ENCODE data around the gene IGFBP1. TPM values are rescaled to one million over a fixed set of nuclear protein-coding genes. Genes with fewer than 3 reads are reported as not detected.

The IGFBP1 gene
- 0.23 TPM for total RNA-seq

DNA sequence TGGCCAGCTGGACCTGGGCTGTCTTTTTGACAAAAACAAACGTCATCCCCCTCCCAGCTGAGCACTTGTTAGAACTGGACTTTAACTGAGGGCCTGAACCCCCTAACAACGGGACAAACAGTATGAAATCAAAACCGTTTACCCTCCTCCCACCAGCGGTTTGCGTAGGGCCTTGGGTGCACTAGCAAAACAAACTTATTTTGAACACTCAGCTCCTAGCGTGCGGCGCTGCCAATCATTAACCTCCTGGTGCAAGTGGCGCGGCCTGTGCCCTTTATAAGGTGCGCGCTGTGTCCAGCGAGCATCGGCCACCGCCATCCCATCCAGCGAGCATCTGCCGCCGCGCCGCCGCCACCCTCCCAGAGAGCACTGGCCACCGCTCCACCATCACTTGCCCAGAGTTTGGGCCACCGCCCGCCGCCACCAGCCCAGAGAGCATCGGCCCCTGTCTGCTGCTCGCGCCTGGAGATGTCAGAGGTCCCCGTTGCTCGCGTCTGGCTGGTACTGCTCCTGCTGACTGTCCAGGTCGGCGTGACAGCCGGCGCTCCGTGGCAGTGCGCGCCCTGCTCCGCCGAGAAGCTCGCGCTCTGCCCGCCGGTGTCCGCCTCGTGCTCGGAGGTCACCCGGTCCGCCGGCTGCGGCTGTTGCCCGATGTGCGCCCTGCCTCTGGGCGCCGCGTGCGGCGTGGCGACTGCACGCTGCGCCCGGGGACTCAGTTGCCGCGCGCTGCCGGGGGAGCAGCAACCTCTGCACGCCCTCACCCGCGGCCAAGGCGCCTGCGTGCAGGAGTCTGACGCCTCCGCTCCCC is at the start of gene IGFBP1:
Gene IGFBP1 (plus strand): TSS at position 304 of the 808 bp plus-strand sequence. CDS start 165 bp downstream, at position 469.

DNA sequence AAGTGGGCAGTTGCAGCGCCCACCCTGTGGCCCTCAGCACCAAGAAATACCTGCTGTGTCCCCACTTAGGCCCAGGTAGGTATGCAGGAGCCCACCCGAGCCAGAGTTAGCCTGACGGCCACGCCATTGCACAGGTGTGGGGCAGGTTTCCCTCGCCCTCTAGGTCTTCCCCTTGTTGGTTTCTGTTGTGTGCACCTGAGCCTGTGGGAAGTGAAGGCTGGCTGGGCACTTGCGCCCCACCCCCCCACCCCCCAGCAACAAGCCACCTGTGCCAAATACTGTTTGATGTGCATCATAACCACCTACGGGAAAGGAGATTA is 15.3 kb upstream of the IGFBP1 start, which contains the start of gene CCDC201:
Gene CCDC201 (minus strand): TSS at position 48 of the 320 bp plus-strand sequence. CDS start 75 bp downstream, outside the sequence.

GRCh38 chr7:45920502-45921380 is 32.5 kb downstream of the IGFBP1 start, which contains the start of gene IGFBP3:
Gene IGFBP3 (minus strand): TSS chr7:45921272. CDS start chr7:45921140, 132 bp downstream.

Small RNA genes within 50 kb of the gene (small RNA-seq; reads per million reads assigned to genes)
- gene RNU6-326P = not detected

Other genes with a start within 250 kb of the IGFBP1 start
- gene CCDC201, start 15.4 kb upstream of the IGFBP1 start, total RNA-seq = not detected
- gene IGFBP3, start 32.8 kb downstream of the IGFBP1 start, total RNA-seq = 7.2 TPM

Measured in diencephalon (tissue), 1 donor.